HepG2 (cell line): ENCODE data around the gene ZNF839. TPM values are rescaled to one million over a fixed set of nuclear protein-coding genes. Genes with fewer than 3 reads are reported as not detected.

ENCODE experiments used
- AGO1 ChIP-seq: fragments of 200-400 bp; formaldehyde crosslinking; IDR thresholded peaks from 2 replicates; pipeline ENCODE4 v1.6.1; 2017; ENCODE audit warnings: mild to moderate bottlenecking, low read depth, low read length, moderate library complexity; ENCODE audit not compliant: poor library complexity, severe bottlenecking
- CERS6 ChIP-seq: sonication (generic); formaldehyde crosslinking; IDR thresholded peaks from 2 replicates; pipeline ENCODE4 v1.5.0; 2020; ENCODE audit warnings: missing genetic modification reagents
- EED ChIP-seq: sonication (generic); formaldehyde crosslinking; IDR thresholded peaks from 2 replicates; pipeline ENCODE4 v1.5.0; 2020; ENCODE audit warnings: mild to moderate bottlenecking, missing genetic modification reagents
- FOXK2 ChIP-seq: fragments of 450-650 bp; IDR thresholded peaks from 2 replicates; pipeline ENCODE4 v1.6.1; 2016
- FOXP1 ChIP-seq, 2 experiments: fragments of 450-650 bp in 1 of 2; IDR thresholded peaks; 2 replicates each; pipeline ENCODE4 v1.6.1; 2017 to 2018; ENCODE audit warnings: antibody characterized with exemption in 1 of 2
- HOXA3 ChIP-seq: sonication (generic); formaldehyde crosslinking; IDR thresholded peaks from 2 replicates; pipeline ENCODE4 v1.5.0; 2020; ENCODE audit warnings: missing genetic modification reagents
- KLF13 ChIP-seq: sonication (generic); formaldehyde crosslinking; IDR thresholded peaks from 2 replicates; pipeline ENCODE4 v1.4.0; 2020; ENCODE audit warnings: mild to moderate bottlenecking, missing genetic modification reagents
- MAFF ChIP-seq: IDR thresholded peaks from 2 replicates; pipeline ENCODE4 v1.6.1; 2011; ENCODE audit warnings: low read depth, low read length, improper control_type of control experiment
- MAFK ChIP-seq, 2 experiments: IDR thresholded peaks in 1 of 2; conservative IDR thresholded peaks in 1 of 2; 2 replicates each; pipeline ENCODE4 v1.6.1; 2011; ENCODE audit warnings: improper control_type of control experiment in 2 of 2, low read length in 2 of 2
- MTA3 ChIP-seq: sonication (generic); formaldehyde crosslinking; IDR thresholded peaks from 2 replicates; pipeline ENCODE4 v1.4.0; 2020; ENCODE audit warnings: missing genetic modification reagents
- NCOA5 ChIP-seq: sonication (generic); formaldehyde crosslinking; IDR thresholded peaks from 2 replicates; pipeline ENCODE4 v1.4.0; 2020; ENCODE audit warnings: missing genetic modification reagents
- NONO ChIP-seq, 2 experiments: fragments of 450-650 bp in 1 of 2; sonication (generic) in 1 of 2; formaldehyde crosslinking in 1 of 2; IDR thresholded peaks in 1 of 2; conservative IDR thresholded peaks in 1 of 2; 2 replicates each; pipeline versions ENCODE4 v1.6.1 to v1.8.0; 2017 to 2022; ENCODE audit warnings: mild to moderate bottlenecking in 1 of 2, missing genetic modification reagents in 1 of 2, moderate library complexity in 1 of 2
- PAF1 ChIP-seq: IDR thresholded peaks from 2 replicates; pipeline ENCODE4 v1.6.1; 2016; ENCODE audit warnings: missing genetic modification reagents, missing compliant biosample characterization
- PBX2 ChIP-seq: IDR thresholded peaks from 2 replicates; pipeline ENCODE4 v1.6.1; 2016; ENCODE audit warnings: control low read depth
- PHF20 ChIP-seq: sonication (generic); formaldehyde crosslinking; IDR thresholded peaks from 2 replicates; pipeline ENCODE4 v1.5.0; 2020; ENCODE audit warnings: mild to moderate bottlenecking, missing genetic modification reagents
- RXRB ChIP-seq: IDR thresholded peaks from 2 replicates; pipeline ENCODE4 v1.6.1; 2016; ENCODE audit warnings: borderline replicate concordance, missing genetic modification reagents, missing compliant biosample characterization
- SIX1 ChIP-seq: sonication (generic); formaldehyde crosslinking; IDR thresholded peaks from 2 replicates; pipeline ENCODE4 v1.4.0; 2020; ENCODE audit warnings: missing genetic modification reagents, borderline replicate concordance
- SKI ChIP-seq: fragments of 450-650 bp; IDR thresholded peaks from one replicate; pipeline ENCODE4 v1.6.1; 2018; ENCODE audit warnings: mild to moderate bottlenecking; ENCODE audit not compliant: partially characterized antibody
- SOX6 ChIP-seq, 2 experiments: fragments of 450-650 bp in 1 of 2; sonication (generic) in 1 of 2; formaldehyde crosslinking in 1 of 2; IDR thresholded peaks; 2 replicates each; pipeline versions ENCODE4 v1.4.0 to v1.6.1; 2017 to 2020; ENCODE audit warnings: antibody characterized with exemption in 1 of 2, mild to moderate bottlenecking in 1 of 2, missing genetic modification reagents in 1 of 2
- ZBTB25 ChIP-seq: IDR thresholded peaks from 2 replicates; pipeline ENCODE4 v1.6.1; 2018; ENCODE audit warnings: missing genetic modification reagents
- ZBTB3 ChIP-seq: sonication (generic); formaldehyde crosslinking; IDR thresholded peaks from 2 replicates; pipeline ENCODE4 v1.4.0; 2020; ENCODE audit warnings: low read depth, mild to moderate bottlenecking, moderate library complexity, missing genetic modification reagents, borderline replicate concordance
- ZBTB7A ChIP-seq: sonication (generic); formaldehyde crosslinking; IDR thresholded peaks from 2 replicates; pipeline ENCODE4 v1.8.0; 2022; ENCODE audit warnings: mild to moderate bottlenecking, missing genetic modification reagents
- ZIK1 ChIP-seq: sonication (generic); formaldehyde crosslinking; IDR thresholded peaks from 2 replicates; pipeline ENCODE4 v1.5.0; 2020; ENCODE audit warnings: mild to moderate bottlenecking, low read depth, missing genetic modification reagents, borderline replicate concordance
- ZNF224 ChIP-seq: sonication (generic); formaldehyde crosslinking; IDR thresholded peaks from 2 replicates; pipeline ENCODE4 v1.5.0; 2020; ENCODE audit warnings: mild to moderate bottlenecking, missing genetic modification reagents
- ZNF510 ChIP-seq: sonication (generic); formaldehyde crosslinking; IDR thresholded peaks from 2 replicates; pipeline ENCODE4 v1.4.0; 2020; ENCODE audit warnings: low read depth, mild to moderate bottlenecking, missing genetic modification reagents
- ZNF570 ChIP-seq: sonication (generic); formaldehyde crosslinking; IDR thresholded peaks from 2 replicates; pipeline ENCODE4 v1.4.0; 2020; ENCODE audit warnings: mild to moderate bottlenecking, missing genetic modification reagents, borderline replicate concordance
- ZNF605 ChIP-seq: sonication (generic); formaldehyde crosslinking; IDR thresholded peaks from 2 replicates; pipeline ENCODE4 v1.8.0; 2022; ENCODE audit warnings: mild to moderate bottlenecking, missing genetic modification reagents
- ZNF619 ChIP-seq: sonication (generic); formaldehyde crosslinking; IDR thresholded peaks from 2 replicates; pipeline ENCODE4 v1.4.0; 2020; ENCODE audit warnings: mild to moderate bottlenecking, missing genetic modification reagents
- ZNF816 ChIP-seq: sonication (generic); formaldehyde crosslinking; IDR thresholded peaks from 2 replicates; pipeline ENCODE4 v1.8.0; 2022; ENCODE audit warnings: missing genetic modification reagents, mild to moderate bottlenecking, borderline replicate concordance
- polyA plus RNA-seq, 8 experiments: library from polyadenylated mRNA; depleted of rRNA in 3 of 8; stranded (reverse) in 7 of 8; unstranded in 1 of 8; fragments of >200 nt; fragmentation: Illumina TruSeq in 4 of 8; extraction: Trizol in 4 of 8; gene quantifications; 2 replicates each; pipeline versions ENCODE4 v1.2.1 to v1.2.3, GENCODE V29; 2011 to 2016; ENCODE audit warnings: low read depth in 4 of 8, missing spikeins in 1 of 8, mixed read lengths in 1 of 8; ENCODE audit not compliant: insufficient read depth in 1 of 8
- total RNA-seq, 5 experiments: library from RNA; depleted of rRNA; stranded (reverse); fragments of >200 nt; fragmentation: Illumina TruSeq; extraction: Trizol; gene quantifications; 2 replicates each; pipeline ENCODE4 v1.2.3, GENCODE V29; 2016; ENCODE audit warnings: low read depth in 1 of 5

Gene ZNF839
- total and polyA plus RNA-seq, 2 of the 13 experiments (the other 11 are each of a cell fraction or from before 2014, with no cell fraction given): 11.1 to 12.8 TPM

GRCh38 chr14:102314242-102315011, 5.1 kb upstream of the ZNF839 start (continued):
- TF ChIP-seq SOX6 (IDR thresholded peaks at IDR 0.05) (no peak), SOX6 (CRISPR knock-in tag; IDR thresholded peaks at IDR 0.05) (peak; percentile 59; the same call in 1 of the 2 replicates), MTA3 (no peak), ZIK1 (no peak), ZNF224 (CRISPR knock-in tag) (0 out of 2 replicates have a peak, but pooled peaks have one; percentile 72), PBX2 (CRISPR knock-in tag) (no peak), ZNF816 (CRISPR knock-in tag) (no peak), ZBTB25 (CRISPR knock-in tag) (no peak), ZBTB7A (CRISPR knock-in tag) (no peak), ZNF570 (CRISPR knock-in tag) (no peak), KLF13 (CRISPR knock-in tag) (no peak), ZNF510 (CRISPR knock-in tag) (no peak), MAFF (no peak), MAFK (conservative IDR thresholded peaks at IDR 0.05 in 1 of 2, IDR thresholded peaks at IDR 0.05 in 1 of 2; ENCODE audit: low read length in 2 of 2) (no peak), SIX1 (CRISPR knock-in tag) (no peak), CERS6 (CRISPR knock-in tag) (no peak), ZBTB3 (CRISPR knock-in tag) (no peak), FOXK2 (no peak), ZNF605 (CRISPR knock-in tag) (peak; percentile 61), ZNF619 (CRISPR knock-in tag) (no peak), PAF1 (no peak), FOXP1 (IDR thresholded peaks at IDR 0.05) (no peak), FOXP1 (CRISPR knock-in tag; IDR thresholded peaks at IDR 0.05) (no peak; the same call in 1 of the 2 replicates), SKI (no peak), EED (CRISPR knock-in tag) (no peak), AGO1 (peak; percentile 61), NCOA5 (CRISPR knock-in tag) (no peak), HOXA3 (CRISPR knock-in tag) (peak; percentile 82), PHF20 (CRISPR knock-in tag) (no peak), RXRB (no peak), NONO (IDR thresholded peaks at IDR 0.05) (no peak), NONO (CRISPR knock-in tag; conservative IDR thresholded peaks at IDR 0.05) (peak; percentile 95)
